Measurements from ENCODE around the gene C3orf49.
A peak's percentile ranks its signal among the peaks of the same experiment; 100 is the strongest.

C3orf49 gene

GRCh38 chr3:63855333-63855940, 36.3 kb downstream of the C3orf49 start:
- Histone ChIP-seq H3K9me3 (ENCODE audit: control insufficient read depth, low read length) (no peaks in the 10 kb centered on the region), H3K4me1 (ENCODE audit: control insufficient read depth, insufficient read depth, low read length) (no peaks in the 10 kb centered on the region), H3K4me3 (ENCODE audit: low read length) (no peak overlapping the region), H3K9ac (ENCODE audit: low read length) (no peak overlapping the region), H3K27me3 (ENCODE audit: control insufficient read depth, insufficient read depth, low read length) (no peaks in the 10 kb centered on the region), H3K36me3 (ENCODE audit: control insufficient read depth, insufficient read depth, low read length) (no peaks in the 10 kb centered on the region)

DNA sequence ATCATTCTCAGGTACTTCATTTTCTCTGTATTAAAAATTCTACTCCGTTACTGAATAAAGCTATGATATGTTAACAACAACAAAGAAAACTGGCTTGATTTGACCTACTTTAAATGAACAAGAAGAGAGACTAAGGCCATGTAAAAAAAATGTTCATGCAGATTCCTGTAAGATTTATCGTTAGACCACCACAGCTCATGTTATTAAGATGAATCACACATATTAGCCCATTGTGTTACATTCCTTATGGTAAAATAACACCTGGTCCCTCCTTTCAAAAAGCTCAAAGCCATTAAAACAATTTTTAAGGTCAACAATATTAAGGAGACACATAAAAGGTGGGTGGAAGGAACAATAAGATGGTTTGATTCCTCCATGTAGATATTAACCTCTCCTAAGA, 38.2 kb downstream of the C3orf49 start:
- H3K4me1 ChIP-seq (ENCODE audit: control insufficient read depth, insufficient read depth, low read length) = peaks cover 14% of the 10 kb centered on the region
- H3K36me3 ChIP-seq (ENCODE audit: control insufficient read depth, insufficient read depth, low read length) = no peaks in the 10 kb centered on the region
- no peak overlapping the region for H3K4me3 ChIP-seq (ENCODE audit: low read length)
- H3K9me3 ChIP-seq (ENCODE audit: control insufficient read depth, low read length) = no peaks in the 10 kb centered on the region
- no peaks in the 10 kb centered on the region for H3K27me3 ChIP-seq (ENCODE audit: control insufficient read depth, insufficient read depth, low read length)
- H3K9ac ChIP-seq (ENCODE audit: low read length) = no peak overlapping the region

- Histone ChIP-seq H3K9ac (ENCODE audit: low read length) (no peak overlapping the region), H3K4me3 (ENCODE audit: low read length) (no peak overlapping the region), H3K27me3 (ENCODE audit: control insufficient read depth, insufficient read depth, low read length) (no peaks in the 10 kb centered on the region), H3K9me3 (ENCODE audit: control insufficient read depth, low read length) (no peaks in the 10 kb centered on the region), H3K4me1 (ENCODE audit: control insufficient read depth, insufficient read depth, low read length) (peaks cover 21% of the 10 kb centered on the region), H3K36me3 (ENCODE audit: control insufficient read depth, insufficient read depth, low read length) (no peaks in the 10 kb centered on the region)
These were observed 41.7 kb downstream of the C3orf49 start for GRCh38 chr3:63860776-63861175.

- Histone ChIP-seq H3K9ac (ENCODE audit: low read length) (no peak overlapping the region), H3K4me3 (ENCODE audit: low read length) (no peak overlapping the region), H3K27me3 (ENCODE audit: control insufficient read depth, insufficient read depth, low read length) (no peaks in the 10 kb centered on the region)
These were observed 42.2 kb downstream of the C3orf49 start for GRCh38 chr3:63861306-63861705.

GRCh38 chr3:63862804-63863149, 43.7 kb downstream of the C3orf49 start:
- peak overlapping the region; percentile 95 for H3K9ac ChIP-seq (ENCODE audit: low read length)
- H3K9me3 ChIP-seq (ENCODE audit: control insufficient read depth, low read length) = no peaks in the 10 kb centered on the region
- H3K4me3 ChIP-seq (ENCODE audit: low read length) = peak overlapping the region; percentile 90
- H3K27me3 ChIP-seq (ENCODE audit: control insufficient read depth, insufficient read depth, low read length) = no peaks in the 10 kb centered on the region
- peaks cover 21% of the 10 kb centered on the region for H3K4me1 ChIP-seq (ENCODE audit: control insufficient read depth, insufficient read depth, low read length)
- H3K36me3 ChIP-seq (ENCODE audit: control insufficient read depth, insufficient read depth, low read length) = no peaks in the 10 kb centered on the region

More at GRCh38 chr3:63861306-63861705, 42.2 kb downstream of the C3orf49 start:
- Histone ChIP-seq H3K4me1 (ENCODE audit: control insufficient read depth, insufficient read depth, low read length) (peaks cover 21% of the 10 kb centered on the region), H3K36me3 (ENCODE audit: control insufficient read depth, insufficient read depth, low read length) (no peaks in the 10 kb centered on the region), H3K9me3 (ENCODE audit: control insufficient read depth, low read length) (no peaks in the 10 kb centered on the region)

DNA sequence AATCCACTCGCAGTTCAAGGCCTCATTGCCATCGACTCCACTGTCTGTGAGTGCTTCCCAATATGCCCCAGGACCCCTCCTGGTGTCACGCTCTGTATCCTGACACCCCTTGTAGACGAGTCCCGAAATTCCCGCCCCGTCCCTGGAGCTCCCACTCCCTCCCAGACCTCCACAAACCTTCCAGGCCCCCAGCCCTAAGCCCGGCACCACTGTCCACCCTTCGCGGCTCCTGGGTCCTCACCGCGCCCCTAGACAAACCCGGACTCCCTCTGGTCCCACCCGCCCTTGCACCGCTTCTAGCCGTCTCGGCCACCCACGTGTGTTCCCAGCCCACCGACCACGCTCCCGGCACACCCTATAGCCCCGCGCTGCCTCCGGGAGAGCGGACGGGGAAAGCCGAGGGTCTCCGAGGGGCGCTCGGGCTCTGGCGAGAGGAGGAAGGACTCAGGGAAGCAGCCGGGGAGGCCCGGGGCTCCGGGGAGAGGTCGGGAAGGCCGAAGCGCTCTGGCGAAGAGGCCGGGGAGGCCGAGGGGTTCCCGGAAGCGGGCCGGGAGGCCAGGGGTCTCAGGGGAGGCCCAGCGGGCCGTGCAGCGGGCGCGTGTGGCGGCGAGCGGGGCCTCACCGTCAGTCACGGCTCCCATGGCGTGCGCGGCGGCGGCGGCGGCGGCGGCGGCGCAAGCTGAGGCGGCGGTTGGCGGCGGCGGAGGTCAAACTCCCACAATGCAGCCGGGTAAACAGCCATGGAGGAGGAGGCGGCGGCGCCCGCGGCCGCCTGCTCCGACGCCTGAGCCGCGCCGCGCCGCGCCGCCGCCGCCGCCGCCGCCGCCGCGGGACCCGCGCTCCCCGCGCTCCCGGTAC, 44.3 kb downstream of the C3orf49 start, which contains the start of the genes ATXN7 and THOC7:
Gene ATXN7 (plus strand): TSS at position 718 of the 858 bp plus-strand sequence. CDS start 48,732 bp downstream, outside the sequence.
Gene THOC7 (minus strand): TSS at position 656 of the 858 bp plus-strand sequence. CDS start 15 bp downstream, at position 641.
- H3K27me3 ChIP-seq (ENCODE audit: control insufficient read depth, insufficient read depth, low read length) = no peaks in the 10 kb centered on the region
- H3K36me3 ChIP-seq (ENCODE audit: control insufficient read depth, insufficient read depth, low read length) = no peaks in the 10 kb centered on the region
- H3K9ac ChIP-seq (ENCODE audit: low read length) = peak within 1 kb of the TSS; percentile 95
- H3K9me3 ChIP-seq (ENCODE audit: control insufficient read depth, low read length) = no peaks in the 10 kb centered on the region
- H3K4me3 ChIP-seq (ENCODE audit: low read length) = peak within 1 kb of the TSS; percentile 90
- H3K4me1 ChIP-seq (ENCODE audit: control insufficient read depth, insufficient read depth, low read length) = peaks cover 21% of the 10 kb centered on the region

GRCh38 chr3:63864008-63864964, 45.2 kb downstream of the C3orf49 start:
- peak overlapping the region; percentile 31 for H3K4me3 ChIP-seq (ENCODE audit: low read length)
- no peaks in the 10 kb centered on the region for H3K36me3 ChIP-seq (ENCODE audit: control insufficient read depth, insufficient read depth, low read length)
- H3K4me1 ChIP-seq (ENCODE audit: control insufficient read depth, insufficient read depth, low read length) = peaks cover 21% of the 10 kb centered on the region
- no peaks in the 10 kb centered on the region for H3K9me3 ChIP-seq (ENCODE audit: control insufficient read depth, low read length)
- no peaks in the 10 kb centered on the region for H3K27me3 ChIP-seq (ENCODE audit: control insufficient read depth, insufficient read depth, low read length)
- H3K9ac ChIP-seq (ENCODE audit: low read length) = peak overlapping the region; percentile 80

DNA sequence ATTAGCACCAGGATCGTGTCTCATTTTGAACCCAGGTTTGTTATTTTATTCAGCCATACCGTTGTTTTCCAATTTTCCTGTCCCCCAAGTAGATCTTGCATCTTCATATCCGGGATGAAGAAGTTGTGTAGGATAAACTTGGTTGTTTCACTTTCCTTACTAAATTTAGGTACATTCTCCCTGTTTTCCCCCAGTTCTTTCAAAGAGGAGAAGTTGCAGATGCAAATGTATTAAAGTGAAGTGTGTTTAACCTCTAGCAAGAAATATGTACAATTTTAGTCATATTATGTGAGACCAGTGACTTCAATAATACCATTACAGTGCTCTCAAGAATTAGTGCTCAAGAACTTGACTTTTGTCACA, 45.8 kb downstream of the C3orf49 start:
- Histone ChIP-seq H3K27me3 (ENCODE audit: control insufficient read depth, insufficient read depth, low read length) (no peaks in the 10 kb centered on the region), H3K4me3 (ENCODE audit: low read length) (no peak overlapping the region), H3K9ac (ENCODE audit: low read length) (peak overlapping the region; percentile 80), H3K4me1 (ENCODE audit: control insufficient read depth, insufficient read depth, low read length) (peaks cover 21% of the 10 kb centered on the region), H3K36me3 (ENCODE audit: control insufficient read depth, insufficient read depth, low read length) (no peaks in the 10 kb centered on the region), H3K9me3 (ENCODE audit: control insufficient read depth, low read length) (no peaks in the 10 kb centered on the region)

DNA sequence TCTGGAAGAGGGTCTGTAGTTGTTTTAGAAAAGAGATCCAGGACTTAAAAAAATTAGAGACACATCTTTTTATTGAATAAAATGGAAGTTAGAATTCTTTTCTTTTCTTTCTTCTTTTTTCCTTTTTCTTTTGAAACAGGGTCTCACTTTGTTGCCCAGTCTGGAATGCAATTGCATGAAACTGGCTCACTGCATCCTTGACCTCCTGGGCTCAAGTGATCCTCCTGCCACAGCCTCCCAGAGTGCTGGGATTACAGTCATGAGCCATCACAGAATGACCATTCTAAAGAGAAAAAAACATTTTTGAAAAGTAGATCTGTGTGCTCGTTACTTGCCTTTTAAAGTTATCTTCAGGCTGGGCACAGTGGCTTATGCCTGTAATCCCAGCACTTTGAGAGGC, 48.1 kb downstream of the C3orf49 start:
- no peaks in the 10 kb centered on the region for H3K36me3 ChIP-seq (ENCODE audit: control insufficient read depth, insufficient read depth, low read length)
- no peaks in the 10 kb centered on the region for H3K27me3 ChIP-seq (ENCODE audit: control insufficient read depth, insufficient read depth, low read length)
- H3K9me3 ChIP-seq (ENCODE audit: control insufficient read depth, low read length) = no peaks in the 10 kb centered on the region
- H3K9ac ChIP-seq (ENCODE audit: low read length) = no peak overlapping the region
- H3K4me1 ChIP-seq (ENCODE audit: control insufficient read depth, insufficient read depth, low read length) = peaks cover 13% of the 10 kb centered on the region
- H3K4me3 ChIP-seq (ENCODE audit: low read length) = no peak overlapping the region

DNA sequence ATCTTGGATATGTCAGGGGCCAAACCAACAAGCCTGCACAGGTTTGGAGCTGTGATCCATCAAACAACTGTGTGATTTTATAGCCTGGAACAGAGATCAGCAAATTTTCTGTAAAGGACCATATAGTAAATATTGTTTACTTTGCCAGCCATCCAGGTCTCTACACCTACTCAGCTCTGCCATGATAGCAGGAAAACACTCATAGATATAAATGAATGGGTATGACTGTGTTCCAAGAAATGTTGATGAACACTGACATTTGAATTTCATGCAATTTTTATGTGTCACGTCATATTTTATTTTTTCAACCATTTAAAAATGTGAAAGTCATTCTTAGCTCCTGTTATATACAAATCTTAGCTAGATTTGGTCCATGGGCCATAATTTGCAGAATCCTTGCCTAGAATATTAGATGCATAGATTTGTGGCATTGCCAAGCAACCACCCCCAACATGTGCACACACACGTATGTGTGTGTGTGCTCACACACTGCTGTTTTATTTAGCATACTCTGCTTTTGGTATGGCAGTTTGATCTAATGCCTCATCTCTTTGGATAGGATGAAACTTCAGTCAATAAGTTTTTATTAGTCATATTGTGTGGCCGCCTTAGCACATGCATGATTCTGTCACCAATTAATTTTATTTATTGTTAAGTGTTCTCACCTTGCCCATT, 51.0 kb downstream of the C3orf49 start:
- no peak overlapping the region for H3K9ac ChIP-seq (ENCODE audit: low read length)

DNA sequence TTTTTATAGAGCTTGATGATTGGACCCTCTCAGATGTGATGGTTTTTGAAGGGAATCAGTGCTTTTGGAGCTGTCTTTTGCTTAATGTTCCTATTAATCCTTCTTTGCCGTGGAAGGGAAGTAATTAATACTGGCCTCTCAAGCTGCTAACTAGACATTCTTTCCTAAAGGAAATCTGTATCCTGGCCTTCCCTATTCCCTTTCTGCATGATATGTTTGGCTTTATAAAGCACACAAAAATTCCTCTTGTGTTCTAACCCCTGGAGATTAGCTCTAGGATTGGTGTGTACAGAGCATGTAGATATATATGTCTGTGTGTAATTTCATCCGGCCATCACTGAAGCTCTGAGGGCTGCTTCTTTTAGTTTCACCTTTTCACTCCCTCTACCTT, 51.5 kb downstream of the C3orf49 start:
- no peak overlapping the region for H3K4me3 ChIP-seq (ENCODE audit: low read length)
- peaks cover 6% of the 10 kb centered on the region for H3K4me1 ChIP-seq (ENCODE audit: control insufficient read depth, insufficient read depth, low read length)
- no peak overlapping the region for H3K9ac ChIP-seq (ENCODE audit: low read length)
- no peaks in the 10 kb centered on the region for H3K9me3 ChIP-seq (ENCODE audit: control insufficient read depth, low read length)
- H3K36me3 ChIP-seq (ENCODE audit: control insufficient read depth, insufficient read depth, low read length) = no peaks in the 10 kb centered on the region
- H3K27me3 ChIP-seq (ENCODE audit: control insufficient read depth, insufficient read depth, low read length) = no peaks in the 10 kb centered on the region

More for the DNA sequence above, 51.0 kb downstream of the C3orf49 start:
- H3K27me3 ChIP-seq (ENCODE audit: control insufficient read depth, insufficient read depth, low read length) = no peaks in the 10 kb centered on the region
- H3K9me3 ChIP-seq (ENCODE audit: control insufficient read depth, low read length) = no peaks in the 10 kb centered on the region
- peaks cover 6% of the 10 kb centered on the region for H3K4me1 ChIP-seq (ENCODE audit: control insufficient read depth, insufficient read depth, low read length)
- H3K36me3 ChIP-seq (ENCODE audit: control insufficient read depth, insufficient read depth, low read length) = no peaks in the 10 kb centered on the region
- H3K4me3 ChIP-seq (ENCODE audit: low read length) = no peak overlapping the region
